Smooth muscle cell of trachea (primary cell): ENCODE data around the gene TTC39A. TPM values are rescaled to one million over a fixed set of nuclear protein-coding genes. Genes with fewer than 3 reads are reported as not detected.

Experiments used
- total RNA-seq: library from RNA; depleted of rRNA; stranded (reverse); fragments of >200 nt; gene quantifications from 2 replicates; pipeline ENCODE4 v1.2.1, GENCODE V29; 2014

The TTC39A gene
- total RNA-seq: 1.5 and 3.1 TPM in 2 replicates

GRCh38 chr1:51330331-51331201, at the start of gene TTC39A:
TSS of gene TTC39A (minus strand) at chr1:51330562. CDS start at chr1:51330477, 85 bp downstream.

Other genes with a start within 250 kb of the TTC39A start
- gene C1orf185, start 228.3 kb downstream of the TTC39A start, total RNA-seq: not detected in 2 replicates
- gene RNF11, start 94.3 kb downstream of the TTC39A start, total RNA-seq: 76.9 and 116 TPM in 2 replicates
- gene EPS15, start 188.7 kb upstream of the TTC39A start, total RNA-seq: 56.6 and 79.1 TPM in 2 replicates